Coronary artery (tissue), 2 donors: ENCODE results near the gene TXNIP.

ENCODE experiments used
- DNase-seq: peaks from one replicate; pipeline ENCODE4 v3.0.0-alpha.2; 2017; ENCODE audit warnings: low spot score
- H3K27ac ChIP-seq, 2 donors: fragments of 200-600 bp; sonication (generic); one replicate each; pipeline ENCODE4 v1.5.1; 2016 to 2019
- H3K4me3 ChIP-seq: fragments of 200-600 bp; sonication (generic); 2 replicates; pipeline ENCODE4 v1.5.1; 2016; ENCODE audit warnings: mild to moderate bottlenecking, moderate library complexity
- CTCF ChIP-seq: fragments of 200-600 bp; sonication (generic); IDR thresholded peaks from one replicate; pipeline ENCODE4 v1.5.1; 2019; ENCODE audit warnings: antibody characterized with exemption

The TXNIP gene

DNA sequence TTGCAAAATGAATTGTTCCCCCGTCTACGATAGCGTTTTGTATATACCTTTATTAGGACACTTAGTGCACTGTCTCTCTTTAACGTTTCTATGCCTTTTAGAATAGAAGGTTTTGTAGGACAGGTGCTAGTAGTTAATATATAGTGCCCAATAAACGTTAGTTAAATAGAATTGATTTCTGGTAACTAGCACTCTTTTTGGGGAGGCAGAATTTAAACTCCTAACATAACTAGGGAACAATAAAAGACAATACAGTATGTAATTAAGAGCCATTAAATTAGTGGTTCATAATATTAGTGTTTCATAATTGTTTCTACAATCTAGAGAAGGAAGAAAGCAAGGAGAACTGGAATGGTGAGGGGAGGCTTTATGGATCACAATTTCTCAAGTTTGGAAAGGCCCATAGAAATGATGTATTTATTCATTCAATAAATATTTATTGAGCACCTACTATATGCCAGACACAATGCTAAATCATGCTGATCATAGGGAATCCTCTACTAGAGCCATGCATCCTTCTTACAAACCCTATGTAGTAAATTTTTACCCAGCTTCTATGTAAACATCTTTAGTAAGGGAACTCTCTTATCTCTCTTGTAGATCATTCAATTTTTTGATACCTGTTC, 31.1 kb downstream of the TXNIP start:
- peak overlapping the region; percentile 83 to 93 for H3K27ac ChIP-seq
- no peak for DNase-seq

DNA sequence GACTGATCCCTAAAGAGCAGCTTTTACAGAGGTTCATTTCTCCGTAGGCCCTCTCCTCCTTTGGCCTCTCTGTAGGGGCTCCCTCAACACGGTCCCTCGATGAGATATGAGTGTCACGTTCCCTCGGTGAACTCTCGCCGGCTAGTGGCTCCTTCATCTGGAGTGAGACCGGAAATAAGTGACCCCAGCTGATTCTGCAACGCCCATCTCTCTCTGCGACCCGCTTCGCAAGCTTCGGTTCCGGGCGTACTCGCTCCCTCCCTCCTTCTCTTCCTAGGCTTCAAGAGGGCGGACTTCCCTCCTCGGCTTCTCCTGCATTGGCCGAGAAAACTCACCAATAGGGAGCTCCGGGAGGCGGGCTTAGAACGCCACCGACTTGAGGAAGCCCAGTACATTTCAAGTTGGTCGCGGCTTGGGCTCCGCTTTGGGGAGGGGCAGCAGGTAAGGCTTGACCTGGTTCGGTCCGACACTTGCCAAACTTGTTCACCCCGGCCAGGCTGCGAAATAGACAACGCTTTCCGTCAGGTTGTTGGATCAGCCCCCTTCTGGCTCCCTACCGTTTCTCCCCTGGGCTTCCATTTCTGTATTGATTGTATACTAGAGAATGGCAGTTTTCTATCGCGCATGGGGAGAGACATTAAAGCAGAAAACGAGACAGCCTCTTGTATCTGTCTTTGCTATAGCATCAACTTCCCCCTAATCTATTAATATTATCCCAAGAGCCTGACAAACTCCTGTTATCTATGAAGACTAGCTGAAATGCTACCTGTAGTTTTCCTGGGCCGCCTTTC, 31.9 kb downstream of the TXNIP start, which contains the start of the genes ANKRD34A and POLR3GL:
ANKRD34A (minus strand) TSS at position 248 of the 791 bp plus-strand sequence. CDS start 2,816 bp downstream, outside the sequence.
POLR3GL (plus strand) TSS at position 363 of the 791 bp plus-strand sequence. CDS start 10,176 bp downstream, outside the sequence.
- no peak for TF ChIP-seq CTCF
- H3K4me3 ChIP-seq, result peak within 1 kb of the TSS; percentile 75
- DNase-seq, result peak; percentile 98
- H3K27ac ChIP-seq, result peak within 1 kb of the TSS; percentile 83 to 93

More for the DNA sequence above, 31.1 kb downstream of the TXNIP start:
- peak overlapping the region; percentile 75 for H3K4me3 ChIP-seq
- TF ChIP-seq CTCF, result no peak

GRCh38 chr1:145963265-145964019, 32.9 kb downstream of the TXNIP start:
- DNase-seq, result no peak

DNA sequence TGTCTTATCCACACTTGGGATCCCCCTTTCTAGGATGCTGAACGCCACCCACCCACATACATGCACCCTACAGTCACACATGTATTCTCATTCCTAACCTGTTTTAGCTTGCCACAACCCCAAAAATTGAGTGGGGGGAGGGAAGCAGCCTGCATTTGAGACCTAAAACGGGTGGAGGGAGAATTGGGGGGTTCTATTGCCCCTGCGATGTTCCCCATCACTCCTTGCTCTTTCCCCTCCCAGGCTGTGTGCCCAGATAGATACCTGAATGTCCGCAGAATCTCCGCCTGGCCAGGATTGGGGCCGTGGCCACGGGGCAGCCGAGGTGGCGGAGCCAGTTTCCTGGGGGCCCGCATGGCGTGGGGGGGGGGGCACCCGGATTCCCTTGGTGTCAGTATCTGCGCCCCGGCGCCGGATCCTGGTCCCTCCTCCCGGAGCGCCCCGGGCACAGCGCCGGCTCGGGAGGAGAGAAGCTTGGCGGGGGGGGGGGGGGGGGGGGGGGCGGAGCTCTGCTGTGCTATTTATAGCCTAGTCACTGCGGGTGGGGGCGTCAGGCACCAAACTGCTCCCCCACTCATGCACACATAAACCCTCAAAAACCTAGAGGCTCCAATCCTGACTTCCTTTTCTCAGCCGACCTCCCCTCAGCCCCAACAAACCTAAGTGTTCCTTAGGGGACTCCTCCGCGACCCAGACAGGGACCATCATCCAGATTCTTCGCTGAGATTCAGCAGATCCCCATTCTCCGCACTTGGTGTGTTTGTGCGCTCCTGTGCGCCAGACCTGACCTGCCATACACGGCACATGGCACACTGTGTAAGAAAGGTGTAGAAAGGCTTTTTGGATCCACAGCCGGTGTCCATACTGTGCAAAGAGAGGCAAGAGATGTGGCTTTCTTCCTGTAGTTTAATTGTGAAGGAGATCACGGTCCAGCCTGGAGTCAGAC, 33.9 kb downstream of the TXNIP start:
- Histone ChIP-seq H3K4me3 (peak overlapping the region; percentile 77), H3K27ac (peak overlapping the region; percentile 83 to 93)
- TF ChIP-seq CTCF, result no peak
- no peak for DNase-seq

More at GRCh38 chr1:145963265-145964019, 32.9 kb downstream of the TXNIP start:
- Histone ChIP-seq H3K27ac (peak overlapping the region; percentile 83 to 93), H3K4me3 (peak overlapping the region; percentile 77)
- no peak for TF ChIP-seq CTCF

DNA sequence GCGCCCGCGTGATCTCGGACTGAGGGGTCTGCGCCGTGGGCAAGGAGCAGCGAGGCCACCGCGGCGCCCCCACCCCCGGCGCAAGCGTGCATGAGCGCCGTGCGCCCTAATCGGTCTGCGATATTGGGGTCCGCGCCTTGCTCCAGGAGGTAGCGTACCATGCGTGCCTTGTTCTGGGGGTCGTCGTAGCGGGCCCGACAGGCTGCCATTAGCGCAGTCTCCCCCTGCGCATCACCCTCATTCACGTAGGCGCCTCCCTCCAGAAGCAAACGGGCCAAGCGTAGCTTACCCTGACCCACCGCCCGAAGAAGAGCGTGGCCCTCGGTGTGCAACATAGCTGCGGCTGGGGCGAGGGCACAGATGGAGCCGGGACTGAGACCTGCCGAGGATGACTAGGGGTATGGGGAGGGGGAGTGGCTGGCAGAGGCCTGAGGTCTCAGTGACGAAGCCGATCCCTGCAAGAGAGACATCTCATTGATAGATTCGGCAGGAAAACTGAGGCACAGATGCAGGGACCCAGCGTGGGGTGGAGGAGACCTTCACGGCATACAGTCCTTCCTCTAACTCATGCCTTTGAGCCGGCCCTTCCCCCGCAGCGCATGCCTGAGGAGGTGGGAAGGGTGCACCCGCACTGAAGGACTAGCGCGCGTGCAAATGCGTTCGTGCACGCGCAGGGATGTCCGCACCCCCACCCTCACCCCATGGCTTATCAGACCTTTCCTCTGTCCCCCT, 34.8 kb downstream of the TXNIP start:
- peak overlapping the region; percentile 83 to 93 for H3K27ac ChIP-seq
- peak overlapping the region; percentile 77 for H3K4me3 ChIP-seq
- DNase-seq, result no peak
- no peak for TF ChIP-seq CTCF
